Measurements from ENCODE around the gene LKAAEAR1. TPM values are rescaled to one million over a fixed set of nuclear protein-coding genes. Genes with fewer than 3 reads are reported as not detected.
A peak's percentile ranks its signal among the peaks of the same experiment; 100 is the strongest.

The LKAAEAR1 gene
- 1 to 10 TPM in 1 of 2 donors, not detected in 1; 3.9 TPM for total RNA-seq

DNA sequence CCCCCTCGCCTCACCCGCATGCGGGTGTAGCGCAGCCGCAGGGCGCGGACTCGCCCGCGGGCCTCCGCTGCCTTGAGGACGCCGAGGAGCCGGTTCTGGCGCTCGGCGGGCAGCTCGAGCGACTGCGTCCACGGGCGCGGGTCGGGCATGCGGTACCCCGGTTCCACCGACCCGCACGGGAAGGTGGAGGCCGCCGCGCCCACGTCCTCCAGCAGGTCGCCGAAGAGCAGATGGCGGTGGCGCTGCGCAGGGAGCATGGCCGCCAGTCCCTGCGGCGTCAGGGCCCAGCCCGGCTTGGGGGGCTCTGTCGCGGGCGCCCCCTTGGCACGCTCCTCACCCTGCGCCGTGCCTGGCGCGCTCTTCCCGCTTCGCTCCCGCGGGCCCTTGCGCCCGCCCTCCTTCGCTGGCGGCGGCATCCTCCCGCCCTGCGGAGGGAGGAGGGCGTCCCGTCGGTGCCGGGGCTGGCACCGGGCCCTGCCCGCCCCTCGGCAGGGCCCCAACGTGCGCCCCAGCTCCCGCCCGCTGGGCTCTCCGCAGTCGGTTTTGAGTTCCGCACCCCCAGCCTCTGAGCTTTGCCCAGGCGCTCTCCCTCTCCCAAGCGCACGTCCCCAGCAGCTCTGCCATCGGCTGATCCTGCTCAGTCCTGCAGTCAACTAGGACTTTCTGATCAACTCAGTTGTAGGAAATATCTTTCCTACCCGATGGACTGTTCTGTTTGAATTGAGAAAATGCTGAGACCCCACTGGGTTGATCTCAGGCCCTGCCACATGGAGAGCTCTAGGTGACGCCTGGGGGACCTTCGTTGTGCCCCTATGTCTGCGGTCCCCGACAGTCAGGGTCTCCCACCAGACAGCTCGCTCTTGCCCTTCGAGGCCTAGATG is at the start of gene LKAAEAR1:
Gene LKAAEAR1, minus strand, starts transcription at position 595 of the 881 bp plus-strand sequence. Its CDS starts 179 bp downstream, at position 416.
- Histone ChIP-seq H3K27me3 (peaks cover 0 to 9% of the 10 kb centered on the region in 2 donors), H3K36me3 (replicated peaks in 1 of 2; ENCODE audit: insufficient read depth in 1 of 2, low read depth in 2 of 2) (no peaks in the 10 kb centered on the region), H3K9me3 (no peaks in the 10 kb centered on the region), H3K27ac (no peak within 1 kb of the TSS), H3K4me3 (peak within 1 kb of the TSS; percentile 31 to 56), H3K4me1 (peaks cover 26% of the 10 kb centered on the region)
- 5 to 15% methylated on average over 4 to 78 of the region's 86 CpGs for WGBS, 2 donors
- TF ChIP-seq POLR2A (IDR thresholded peaks at IDR 0.05): no peak
- TF ChIP-seq, protein P1, sequence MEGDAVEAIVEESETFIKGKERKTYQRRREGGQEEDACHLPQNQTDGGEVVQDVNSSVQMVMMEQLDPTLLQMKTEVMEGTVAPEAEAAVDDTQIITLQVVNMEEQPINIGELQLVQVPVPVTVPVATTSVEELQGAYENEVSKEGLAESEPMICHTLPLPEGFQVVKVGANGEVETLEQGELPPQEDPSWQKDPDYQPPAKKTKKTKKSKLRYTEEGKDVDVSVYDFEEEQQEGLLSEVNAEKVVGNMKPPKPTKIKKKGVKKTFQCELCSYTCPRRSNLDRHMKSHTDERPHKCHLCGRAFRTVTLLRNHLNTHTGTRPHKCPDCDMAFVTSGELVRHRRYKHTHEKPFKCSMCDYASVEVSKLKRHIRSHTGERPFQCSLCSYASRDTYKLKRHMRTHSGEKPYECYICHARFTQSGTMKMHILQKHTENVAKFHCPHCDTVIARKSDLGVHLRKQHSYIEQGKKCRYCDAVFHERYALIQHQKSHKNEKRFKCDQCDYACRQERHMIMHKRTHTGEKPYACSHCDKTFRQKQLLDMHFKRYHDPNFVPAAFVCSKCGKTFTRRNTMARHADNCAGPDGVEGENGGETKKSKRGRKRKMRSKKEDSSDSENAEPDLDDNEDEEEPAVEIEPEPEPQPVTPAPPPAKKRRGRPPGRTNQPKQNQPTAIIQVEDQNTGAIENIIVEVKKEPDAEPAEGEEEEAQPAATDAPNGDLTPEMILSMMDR (IDR thresholded peaks at IDR 0.05): no peak
- DNase-seq: no peak
- ATAC-seq: no peak
- intact Hi-C loops (cut with DNase I): no loop called here

- H3K27me3 ChIP-seq: no peaks in the 10 kb centered on the region
- peak in 2 of 4 donors; percentile 13 to 25 for DNase-seq
- WGBS, 2 donors: 72 to 78% methylated on average over 4 of the region's 4 CpGs
- TF ChIP-seq POLR2A (IDR thresholded peaks at IDR 0.05): no peak
- TF ChIP-seq, protein P1 (IDR thresholded peaks at IDR 0.05): peak in 2 of 7 experiments; percentile 3 to 14
- intact Hi-C loops (cut with DNase I): no loop called here
- no peaks in the 10 kb centered on the region for H3K4me1 ChIP-seq
- no peak overlapping the region for H3K4me3 ChIP-seq
- H3K27ac ChIP-seq: no peak overlapping the region
- no peaks in the 10 kb centered on the region for H3K9me3 ChIP-seq
- H3K36me3 ChIP-seq (replicated peaks in 1 of 2; ENCODE audit: insufficient read depth in 1 of 2, low read depth in 2 of 2): no peaks in the 10 kb centered on the region
- no peak for ATAC-seq
Measured at GRCh38 chr20:64131406-64131805, 47.2 kb upstream of the LKAAEAR1 start.

GRCh38 chr20:64130876-64131275 is 46.7 kb upstream of the LKAAEAR1 start:
- no peak overlapping the region for H3K4me3 ChIP-seq
- intact Hi-C loops (cut with DNase I): no loop called here
- DNase-seq (peak in 1 of 4 donors; percentile 6), ATAC-seq (no peak)
- no peaks in the 10 kb centered on the region for H3K36me3 ChIP-seq (replicated peaks in 1 of 2; ENCODE audit: insufficient read depth in 1 of 2, low read depth in 2 of 2)
- H3K4me1 ChIP-seq: no peaks in the 10 kb centered on the region
- H3K9me3 ChIP-seq: no peaks in the 10 kb centered on the region
- no peak overlapping the region for H3K27ac ChIP-seq
- H3K27me3 ChIP-seq: no peaks in the 10 kb centered on the region
- 62 to 74% methylated on average over 10 of the region's 10 CpGs for WGBS, 2 donors
- TF ChIP-seq, protein P1 (IDR thresholded peaks at IDR 0.05): no peak
- TF ChIP-seq POLR2A (IDR thresholded peaks at IDR 0.05): no peak

DNA sequence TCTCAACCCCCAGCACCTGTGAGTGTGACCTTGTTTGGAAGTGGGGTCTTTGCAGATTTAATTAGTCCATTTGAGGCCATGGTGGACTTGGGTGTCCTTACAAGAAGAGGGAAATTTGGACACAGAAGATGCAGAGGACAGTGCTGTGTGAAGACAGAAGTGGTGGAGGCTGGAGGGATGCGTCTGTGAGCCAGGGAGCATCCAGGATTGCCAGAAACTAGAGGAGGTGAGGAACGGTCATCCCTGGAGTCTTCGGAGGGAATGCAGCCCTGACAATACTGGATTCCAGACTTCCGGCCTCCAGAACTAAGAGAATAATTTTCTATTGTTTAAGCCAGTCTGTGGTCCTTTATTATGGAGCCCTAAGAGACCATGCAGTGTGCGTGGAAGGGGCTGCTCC is 46.1 kb upstream of the LKAAEAR1 start:
- intact Hi-C loops (cut with DNase I): no loop called here
- DNase-seq: peak in 1 of 4 donors; percentile 1
- H3K4me3 ChIP-seq: no peak overlapping the region
- H3K9me3 ChIP-seq: no peaks in the 10 kb centered on the region
- no peaks in the 10 kb centered on the region for H3K36me3 ChIP-seq (replicated peaks in 1 of 2; ENCODE audit: insufficient read depth in 1 of 2, low read depth in 2 of 2)
- H3K4me1 ChIP-seq: no peaks in the 10 kb centered on the region
- TF ChIP-seq, protein P1 (IDR thresholded peaks at IDR 0.05): no peak
- TF ChIP-seq POLR2A (IDR thresholded peaks at IDR 0.05): no peak
- H3K27ac ChIP-seq: no peak overlapping the region
- no peak for ATAC-seq
- WGBS, 2 donors: 49 to 52% methylated on average over 5 of the region's 5 CpGs
- no peaks in the 10 kb centered on the region for H3K27me3 ChIP-seq

Measured in body of pancreas (tissue), 4 donors.